ENCODE data around the gene CUL7.

DNA sequence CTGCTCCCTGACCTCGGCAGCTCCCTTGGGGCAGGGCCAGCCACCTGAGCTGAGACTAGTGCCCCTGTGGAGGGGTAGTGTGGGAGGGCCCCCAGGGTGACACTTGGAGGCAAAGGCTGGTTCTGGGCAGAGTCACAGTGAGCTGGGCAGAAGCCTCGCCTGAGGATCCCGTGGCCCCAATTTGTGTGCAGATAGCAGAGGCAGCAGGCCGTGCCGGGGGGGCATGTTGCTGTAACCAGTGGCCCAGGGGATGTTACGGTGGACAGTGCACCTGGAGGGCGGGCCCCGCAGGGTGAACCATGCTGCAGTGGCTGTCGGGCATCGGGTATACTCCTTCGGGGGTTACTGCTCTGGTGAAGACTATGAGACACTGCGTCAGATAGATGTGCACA, 36.7 kb downstream of the CUL7 start:
- no peak for TF ChIP-seq EZH2 (IDR thresholded peaks at IDR 0.05; ENCODE audit: low read length)
- TF ChIP-seq CTCF (optimal IDR thresholded peaks at IDR 0.05 in 1 of 3, IDR thresholded peaks at IDR 0.05 in 1 of 3, conservative IDR thresholded peaks at IDR 0.05 in 1 of 3; ENCODE audit: extremely low read depth in 1 of 3, insufficient read depth in 2 of 3, low read length in 3 of 3), result no peak

All from keratinocyte (primary cell).